Stomach (tissue), 9 donors: ENCODE data around the gene CELF4. TPM values are rescaled to one million over a fixed set of nuclear protein-coding genes. Genes with fewer than 3 reads are reported as not detected.

Experiments
- DNase-seq, 2 donors: peaks; one replicate each; pipeline versions ENCODE4 v3.0.0 to v3.0.0-alpha.2; 2013 to 2019
- H3K27ac ChIP-seq, 5 donors: fragments of 200-600 bp in 4 of 5; sonication (generic) in 4 of 5; one replicate each; pipeline ENCODE4 v1.5.1; 2013 to 2019; ENCODE audit warnings: mild to moderate bottlenecking in 1 of 5, moderate library complexity in 1 of 5
- H3K27me3 ChIP-seq, 3 donors: fragments of 200-600 bp; sonication (generic); one replicate each; pipeline ENCODE4 v1.5.1; 2017 to 2019; ENCODE audit warnings: mixed run types in 1 of 3
- H3K36me3 ChIP-seq, 4 donors: fragments of 200-600 bp; sonication (generic); 1 replicate in 3 of 4; 2 replicates in 1 of 4; pipeline ENCODE4 v1.5.1; 2016 to 2019
- H3K4me1 ChIP-seq, 4 donors: fragments of 200-600 bp; sonication (generic); one replicate each; pipeline ENCODE4 v1.5.1; 2016 to 2019
- H3K4me3 ChIP-seq, 4 donors: fragments of 200-600 bp; sonication (generic) in 3 of 4; one replicate each; pipeline ENCODE4 v1.5.1; 2016 to 2019; ENCODE audit warnings: mild to moderate bottlenecking in 1 of 4
- H3K9me3 ChIP-seq, 4 donors: fragments of 200-600 bp; sonication (generic); one replicate each; pipeline ENCODE4 v1.5.1; 2016 to 2019
- EP300 ChIP-seq: sonication (generic); formaldehyde crosslinking; IDR thresholded peaks from one replicate; pipeline ENCODE4 v1.6.1; 2017; ENCODE audit warnings: antibody characterized with exemption
- POLR2A ChIP-seq, 4 donors: fragments of 450-650 bp; IDR thresholded peaks; one replicate each; pipeline ENCODE4 v1.6.1; 2016; ENCODE audit warnings: antibody characterized with exemption in 4 of 4, control low read depth in 2 of 4, mild to moderate bottlenecking in 1 of 4, moderate library complexity in 1 of 4
- POLR2AphosphoS5 ChIP-seq, 3 donors: sonication (generic); formaldehyde crosslinking; IDR thresholded peaks; one replicate each; pipeline ENCODE4 v1.6.1; 2016; ENCODE audit warnings: antibody characterized with exemption in 3 of 3
- WGBS, 5 donors: extraction: QIAGEN DNeasy Blood & Tissue Kit in 3 of 5; methylation state at CpG; one replicate each; pipeline versions ENCODE4 v1.1.5 to v1.1.7; 2013 to 2018; 5-methylcytosine and 5-hydroxymethylcytosine counted together
- intact Hi-C: fragments of 100-400 bp; cut with DNase I; formaldehyde crosslinking; loops from one replicate; pipeline ENCODE4 v1.15.1; 2023; ENCODE audit warnings: low total_unique reads
- polyA plus RNA-seq, 3 donors: library from polyadenylated mRNA; stranded (reverse); fragments of 200-250 nt; gene quantifications; one replicate each; pipeline ENCODE4 v1.2.3, GENCODE V29; 2013
- total RNA-seq, 5 donors: library from RNA; depleted of rRNA; stranded (reverse); fragments of >200 nt; gene quantifications; one replicate each; pipeline versions ENCODE4 v1.1.0 to v1.2.3, GENCODE V29; 2014 to 2016
- TF ChIP-seq, protein P1 (sequence below), 7 experiments: fragments of 450-650 bp in 4 of 7; fragments of 200-600 bp in 3 of 7; sonication (generic) in 3 of 7; IDR thresholded peaks; one replicate each; pipeline ENCODE4 v1.5.1; 2016 to 2019; ENCODE audit warnings: antibody characterized with exemption in 7 of 7, control low read depth in 2 of 7, mild to moderate bottlenecking in 1 of 7
- donor health status: healthy with polysubstance abuse.
- donor health status: Bipolar disorder and iron deficiency.
- donor health status: healthy.

CELF4 gene
- total and polyA plus RNA-seq, 8 donors = 0.93 to 2.4 (median 1.8) TPM; not detected in 2

DNA sequence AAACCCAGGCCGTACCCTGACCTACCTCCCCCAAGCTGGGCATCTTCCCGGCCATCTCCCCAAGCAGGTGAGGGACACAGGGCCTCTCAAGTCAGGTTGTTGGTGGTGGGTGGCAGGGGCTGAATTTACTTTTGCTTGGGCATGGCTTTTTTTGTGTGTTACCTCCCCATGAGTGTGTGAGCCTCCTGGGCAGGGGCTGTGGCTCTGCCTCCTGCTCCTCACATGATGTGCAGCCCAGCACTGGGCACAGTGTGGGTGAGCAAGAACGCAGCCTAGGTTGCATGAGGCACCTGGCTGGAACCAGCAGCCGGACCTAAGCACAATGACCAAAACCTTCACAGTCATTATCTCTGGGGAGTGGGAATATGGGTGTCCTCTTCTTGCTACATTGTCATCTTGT, 22.3 kb downstream of the CELF4 start:
- no peak overlapping the region for H3K27ac ChIP-seq
- TF ChIP-seq POLR2A (IDR thresholded peaks at IDR 0.05) = no peak
- no peak for TF ChIP-seq EP300
- TF ChIP-seq, protein P1, sequence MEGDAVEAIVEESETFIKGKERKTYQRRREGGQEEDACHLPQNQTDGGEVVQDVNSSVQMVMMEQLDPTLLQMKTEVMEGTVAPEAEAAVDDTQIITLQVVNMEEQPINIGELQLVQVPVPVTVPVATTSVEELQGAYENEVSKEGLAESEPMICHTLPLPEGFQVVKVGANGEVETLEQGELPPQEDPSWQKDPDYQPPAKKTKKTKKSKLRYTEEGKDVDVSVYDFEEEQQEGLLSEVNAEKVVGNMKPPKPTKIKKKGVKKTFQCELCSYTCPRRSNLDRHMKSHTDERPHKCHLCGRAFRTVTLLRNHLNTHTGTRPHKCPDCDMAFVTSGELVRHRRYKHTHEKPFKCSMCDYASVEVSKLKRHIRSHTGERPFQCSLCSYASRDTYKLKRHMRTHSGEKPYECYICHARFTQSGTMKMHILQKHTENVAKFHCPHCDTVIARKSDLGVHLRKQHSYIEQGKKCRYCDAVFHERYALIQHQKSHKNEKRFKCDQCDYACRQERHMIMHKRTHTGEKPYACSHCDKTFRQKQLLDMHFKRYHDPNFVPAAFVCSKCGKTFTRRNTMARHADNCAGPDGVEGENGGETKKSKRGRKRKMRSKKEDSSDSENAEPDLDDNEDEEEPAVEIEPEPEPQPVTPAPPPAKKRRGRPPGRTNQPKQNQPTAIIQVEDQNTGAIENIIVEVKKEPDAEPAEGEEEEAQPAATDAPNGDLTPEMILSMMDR (IDR thresholded peaks at IDR 0.05) = no peak
- TF ChIP-seq POLR2AphosphoS5 (IDR thresholded peaks at IDR 0.05) = no peak
- WGBS, 5 donors = 71 to 91% (median 80%) methylated on average over 4 of the region's 4 CpGs

DNA sequence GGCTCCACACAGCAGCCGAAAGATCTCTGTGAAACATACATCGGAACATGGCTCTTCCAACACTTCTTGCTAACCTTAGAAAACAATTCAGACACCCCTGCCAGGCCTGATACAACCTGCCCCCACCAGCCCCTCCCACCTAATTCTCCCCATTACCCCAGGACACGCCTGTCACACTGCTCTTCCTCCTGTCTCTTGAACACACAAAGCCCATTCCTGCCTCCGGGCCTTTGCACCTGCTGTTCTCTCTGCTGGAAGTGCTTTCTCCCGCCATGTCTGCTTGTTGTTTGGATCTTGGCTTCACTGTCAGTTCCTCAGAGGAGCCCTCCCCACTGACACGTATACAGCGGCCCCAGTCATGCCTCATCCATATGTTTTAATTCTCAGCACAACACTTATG, 24.1 kb downstream of the CELF4 start:
- H3K27me3 ChIP-seq = peaks cover 4 to 76% (median 27%) of the 10 kb centered on the region in 3 donors
- H3K36me3 ChIP-seq = no peaks in the 10 kb centered on the region
- H3K9me3 ChIP-seq = no peaks in the 10 kb centered on the region
- no peak for DNase-seq
- H3K4me3 ChIP-seq = no peak overlapping the region
- TF ChIP-seq EP300 (no peak), POLR2AphosphoS5 (IDR thresholded peaks at IDR 0.05) (no peak), POLR2A (IDR thresholded peaks at IDR 0.05) (no peak)
- TF ChIP-seq, protein P1 (IDR thresholded peaks at IDR 0.05) = no peak
- H3K27ac ChIP-seq = no peak overlapping the region
- H3K4me1 ChIP-seq = peaks cover 0 to 6% (median 3%) of the 10 kb centered on the region in 4 donors
- WGBS, 5 donors = 81 to 86% (median 85%) methylated on average over 7 of the region's 7 CpGs
- intact Hi-C loops = no loop called here

More for the DNA sequence above, 22.3 kb downstream of the CELF4 start:
- H3K4me3 ChIP-seq = no peak overlapping the region
- no peaks in the 10 kb centered on the region for H3K36me3 ChIP-seq
- no peaks in the 10 kb centered on the region for H3K4me1 ChIP-seq
- intact Hi-C loops = no loop called here
- peaks cover under 1 to 67% (median 18%) of the 10 kb centered on the region in 3 donors for H3K27me3 ChIP-seq
- no peak for DNase-seq
- H3K9me3 ChIP-seq = no peaks in the 10 kb centered on the region

DNA sequence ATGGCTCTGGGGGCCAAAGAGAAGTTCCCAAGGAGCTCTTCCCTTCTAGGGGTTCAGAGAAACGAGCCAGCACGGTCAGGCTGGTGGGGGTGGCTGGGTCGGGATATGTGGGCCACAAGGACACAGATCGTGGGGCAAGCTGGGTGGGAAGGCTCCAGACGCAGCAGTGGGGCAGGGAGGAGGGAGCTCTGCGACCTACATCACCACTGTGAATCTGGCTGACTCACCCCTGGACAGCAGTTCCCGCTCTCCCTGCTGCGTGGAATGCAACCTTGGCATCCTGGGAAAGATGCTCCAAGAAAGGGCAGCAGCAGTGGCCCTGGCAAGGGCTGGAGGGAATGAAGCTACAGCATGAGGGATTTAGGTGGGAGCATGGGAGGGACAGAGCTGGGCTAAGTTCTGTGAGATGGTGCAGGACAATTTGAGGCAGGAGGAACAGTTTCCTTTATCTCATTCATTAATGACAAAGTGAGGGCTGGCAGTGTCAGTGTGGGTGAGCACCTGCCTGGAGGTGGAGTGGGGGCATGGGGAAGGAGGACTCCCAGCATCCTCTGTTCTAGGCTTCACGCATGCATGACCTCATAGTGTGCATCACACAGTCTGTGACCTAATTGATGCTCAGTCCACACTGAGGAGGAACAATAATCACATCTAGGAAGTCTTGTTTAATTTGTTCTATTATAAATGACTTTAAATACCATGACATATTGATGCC, 25.0 kb downstream of the CELF4 start:
- 50 to 72% (median 55%) methylated on average over 9 of the region's 9 CpGs for WGBS, 5 donors
- H3K27me3 ChIP-seq = peaks cover 4 to 81% (median 27%) of the 10 kb centered on the region in 3 donors
- H3K4me3 ChIP-seq = no peak overlapping the region
- peaks cover 0 to 6% (median 3%) of the 10 kb centered on the region in 4 donors for H3K4me1 ChIP-seq
- TF ChIP-seq, protein P1 (IDR thresholded peaks at IDR 0.05) = no peak
- no peak for TF ChIP-seq POLR2A (IDR thresholded peaks at IDR 0.05)
- no peak for TF ChIP-seq POLR2AphosphoS5 (IDR thresholded peaks at IDR 0.05)
- no peak for TF ChIP-seq EP300
- no peak overlapping the region for H3K27ac ChIP-seq
- no peak for DNase-seq
- intact Hi-C loops = no loop called here
- no peaks in the 10 kb centered on the region for H3K36me3 ChIP-seq
- no peaks in the 10 kb centered on the region for H3K9me3 ChIP-seq

DNA sequence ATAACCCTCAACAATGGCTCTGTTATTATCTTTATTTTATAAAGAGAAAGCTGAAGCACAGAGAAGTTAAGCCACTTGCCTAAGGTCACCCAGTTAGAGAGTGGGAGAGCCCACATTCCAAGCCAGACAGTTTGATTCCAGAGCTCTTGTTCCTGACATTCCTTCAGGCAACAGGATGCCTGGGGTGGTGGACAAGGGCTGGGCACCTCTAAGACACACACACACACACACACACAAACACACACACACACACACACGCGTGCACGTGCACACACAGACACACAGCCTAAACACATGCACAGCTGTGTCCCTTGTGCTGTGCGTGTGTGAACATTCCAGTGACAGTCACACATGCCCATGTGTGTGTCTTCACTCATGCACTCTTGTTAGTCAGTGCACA, 26.4 kb downstream of the CELF4 start:
- no peak for DNase-seq
- no peaks in the 10 kb centered on the region for H3K9me3 ChIP-seq
- TF ChIP-seq POLR2AphosphoS5 (IDR thresholded peaks at IDR 0.05) (no peak), POLR2A (IDR thresholded peaks at IDR 0.05) (no peak), EP300 (no peak)
- TF ChIP-seq, protein P1 (IDR thresholded peaks at IDR 0.05) = no peak
- H3K27me3 ChIP-seq = peaks cover 4 to 87% (median 27%) of the 10 kb centered on the region in 3 donors
- intact Hi-C loops = loop anchor here (10.0 kb wide), 1 partner anchor 154 kb away; no protein-coding TSS in a partner anchor
- WGBS, 5 donors = 69 to 98% (median 86%) methylated on average over 4 of the region's 4 CpGs
- H3K4me1 ChIP-seq = peaks cover 0 to 6% (median 3%) of the 10 kb centered on the region in 4 donors
- no peaks in the 10 kb centered on the region for H3K36me3 ChIP-seq
- no peak overlapping the region for H3K4me3 ChIP-seq
- H3K27ac ChIP-seq = no peak overlapping the region
